HG02759 (cell line): ENCODE data around the gene NDUFAF4.
"Not testable (repeated sequence)": the region's sequence is repeated elsewhere in the genome, so short reads cannot be mapped to it uniquely, and the experiment has no call there.

Experiments
- ATAC-seq: cut with Tn5 transposase; IDR thresholded peaks from one replicate; pipeline ENCODE4 v1.9.1; 2021; ENCODE audit warnings: mild to moderate bottlenecking, moderate library complexity; ENCODE audit not compliant: unreplicated experiment

Gene NDUFAF4

DNA sequence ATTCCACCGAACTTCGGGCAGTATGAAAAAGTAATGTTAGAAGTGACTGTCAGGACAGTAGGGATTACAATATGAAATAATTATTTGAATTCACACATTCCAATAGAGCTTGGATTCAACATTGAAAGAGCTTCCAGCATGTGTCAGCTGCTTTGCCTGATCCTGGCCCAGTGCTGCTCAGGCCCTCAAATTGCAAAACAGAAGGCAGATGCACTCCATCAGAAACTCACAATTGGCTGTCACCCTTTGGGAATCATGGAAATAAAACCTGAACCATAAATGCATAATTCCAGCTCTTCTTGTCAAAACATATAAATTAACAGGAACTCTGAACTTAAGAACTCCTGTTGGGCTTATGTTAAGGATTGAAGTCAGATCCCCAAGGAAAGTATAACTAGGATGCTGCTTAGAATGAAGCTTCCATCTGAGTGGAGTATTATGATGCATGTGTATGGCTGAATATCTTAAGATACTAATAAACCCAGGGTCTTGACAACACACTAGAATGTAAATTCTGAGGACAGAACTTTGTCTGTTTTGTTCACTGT lies 1.8 kb upstream of the NDUFAF4 start:
- ATAC-seq = no peak

GRCh38 chr6:96899019-96899418 lies 1.3 kb upstream of the NDUFAF4 start:
- no peak for ATAC-seq

- no peak for ATAC-seq
These were observed 655 bp upstream of the NDUFAF4 start for GRCh38 chr6:96898241-96898851.

DNA sequence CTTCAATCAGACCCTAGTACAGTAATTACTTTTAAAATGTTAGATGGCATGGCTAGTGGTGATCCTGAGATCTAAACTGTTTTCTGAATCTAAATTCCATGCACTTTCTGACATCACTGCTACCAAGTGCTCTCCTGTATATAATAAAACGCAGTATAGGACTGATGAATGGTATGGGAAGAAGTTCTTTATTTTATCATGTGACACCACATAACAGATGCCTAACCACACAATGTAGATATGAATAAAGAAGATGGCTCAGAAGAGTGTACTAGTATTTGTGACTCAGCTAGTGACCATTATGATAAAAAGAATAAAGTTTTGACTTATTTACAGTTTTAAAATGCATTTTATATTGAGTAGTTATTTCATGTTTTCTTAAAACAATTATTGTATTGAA lies 8.5 kb downstream of the NDUFAF4 start:
- no peak for ATAC-seq

GRCh38 chr6:96888745-96889144 lies 8.9 kb downstream of the NDUFAF4 start:
- ATAC-seq = no peak

- no peak for ATAC-seq
These were observed 11.2 kb downstream of the NDUFAF4 start for GRCh38 chr6:96886519-96886918.

GRCh38 chr6:96885187-96885631 lies 12.5 kb downstream of the NDUFAF4 start:
- ATAC-seq = not testable (repeated sequence)

DNA sequence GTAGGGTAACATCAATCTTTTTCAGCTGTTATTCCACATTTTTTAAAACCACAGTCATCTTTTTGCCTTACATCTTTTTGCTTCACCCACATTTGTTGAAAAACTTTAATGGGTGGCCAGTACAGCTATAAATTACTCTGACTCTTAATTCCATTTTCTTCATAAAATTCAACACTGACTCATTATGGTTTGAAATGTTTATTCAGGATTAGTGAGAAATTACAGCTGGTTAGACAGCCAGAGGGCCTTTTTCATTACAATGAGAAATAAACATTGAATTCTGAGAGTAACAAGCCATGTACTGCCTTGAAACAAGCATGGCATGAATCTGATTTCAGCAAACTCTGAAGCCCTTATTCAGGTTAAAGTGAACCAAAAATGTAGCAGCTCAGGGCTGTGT lies 19.5 kb downstream of the NDUFAF4 start:
- no peak for ATAC-seq

DNA sequence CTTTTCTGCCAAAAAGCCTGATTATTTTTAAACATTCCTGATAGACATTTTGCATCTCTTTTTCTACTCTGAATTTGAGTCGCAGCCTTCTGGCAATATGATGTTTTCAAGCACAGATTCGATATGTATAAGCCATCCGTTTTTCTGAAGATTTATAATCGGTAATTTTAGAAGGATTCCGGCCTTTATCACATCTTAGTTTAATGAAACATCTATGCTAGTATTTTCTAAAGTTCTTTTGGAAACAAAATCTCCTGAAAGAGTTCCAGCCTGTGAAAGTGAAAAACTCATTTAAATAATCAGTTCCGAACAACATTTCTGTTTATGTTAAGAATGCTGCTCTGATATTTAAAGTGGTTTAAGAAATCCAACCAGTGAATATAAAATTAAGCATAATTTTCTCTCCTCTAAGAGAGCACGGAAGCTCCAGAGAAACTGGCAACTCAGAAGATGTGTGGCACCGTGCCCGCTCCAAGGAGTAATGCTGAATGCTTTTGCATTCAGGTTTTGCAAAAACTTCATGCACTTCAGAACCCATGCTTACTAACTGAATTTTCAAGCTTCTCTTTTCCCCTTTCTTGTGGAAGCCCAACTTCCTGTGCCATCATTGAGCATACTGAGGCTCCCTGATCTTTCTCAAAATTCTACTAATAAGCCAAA lies 20.7 kb downstream of the NDUFAF4 start:
- ATAC-seq = no peak

GRCh38 chr6:96872976-96873375 lies 24.7 kb downstream of the NDUFAF4 start:
- ATAC-seq = no peak

GRCh38 chr6:96865055-96865405 lies 32.7 kb downstream of the NDUFAF4 start:
- no peak for ATAC-seq

DNA sequence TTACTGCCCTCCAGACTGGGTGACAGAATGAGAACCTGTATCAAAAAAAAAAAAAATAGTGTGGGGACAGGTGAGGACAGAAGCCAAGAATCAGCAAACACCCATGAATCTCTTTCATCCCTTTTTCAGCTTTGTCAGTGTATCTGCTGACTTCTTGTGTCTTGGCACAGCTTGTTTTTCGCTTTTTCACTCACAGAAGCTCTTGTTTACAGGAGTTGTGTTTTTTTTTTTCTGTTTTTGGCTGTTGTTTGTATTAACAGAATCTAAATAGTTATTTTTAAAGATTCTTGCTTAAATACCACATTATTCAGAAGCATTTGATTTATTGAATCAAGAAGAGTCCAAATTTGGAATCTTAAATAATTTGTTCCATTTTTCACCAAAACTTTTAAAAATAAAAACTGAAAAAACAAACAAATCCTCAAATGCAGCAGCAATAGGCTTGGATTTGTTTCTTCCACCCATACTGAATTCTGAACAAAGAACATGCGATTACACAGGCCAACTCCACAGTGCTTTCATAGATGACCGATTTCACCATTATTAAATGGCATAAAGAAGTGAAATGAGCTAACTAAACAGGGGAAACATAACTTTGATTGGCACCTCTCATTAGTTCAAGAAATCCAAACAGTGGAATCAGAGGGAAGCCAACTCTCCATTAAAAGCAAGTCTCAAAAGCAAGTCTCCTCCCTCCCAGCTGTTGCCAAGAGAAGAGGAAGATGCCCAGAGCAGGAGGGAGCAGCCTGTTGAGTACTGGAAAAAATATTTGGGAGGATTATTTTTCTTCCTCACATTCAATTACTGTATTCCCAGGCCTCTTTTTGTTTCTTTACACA lies 33.3 kb downstream of the NDUFAF4 start:
- no peak for ATAC-seq

DNA sequence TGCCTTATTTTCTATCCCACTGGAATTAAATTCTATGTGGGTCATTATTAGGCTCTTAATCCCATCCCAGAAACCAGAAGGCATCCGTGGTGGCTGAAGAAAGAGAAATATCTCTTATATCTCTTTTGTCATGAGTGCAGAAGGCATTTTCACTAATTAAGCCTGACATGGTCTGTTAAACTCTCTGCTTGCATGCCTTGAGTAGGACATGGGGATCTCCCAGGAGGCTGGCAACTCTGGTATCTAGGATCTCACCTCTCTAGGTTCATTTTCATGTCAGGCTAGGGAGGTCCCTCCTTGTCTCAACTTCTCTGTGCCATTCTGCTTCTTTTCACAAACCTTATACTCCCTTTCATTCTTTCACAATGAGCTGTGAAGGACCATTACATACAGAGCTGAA lies 35.1 kb downstream of the NDUFAF4 start:
- ATAC-seq = no peak

GRCh38 chr6:96861588-96861987 lies 36.1 kb downstream of the NDUFAF4 start:
- no peak for ATAC-seq

DNA sequence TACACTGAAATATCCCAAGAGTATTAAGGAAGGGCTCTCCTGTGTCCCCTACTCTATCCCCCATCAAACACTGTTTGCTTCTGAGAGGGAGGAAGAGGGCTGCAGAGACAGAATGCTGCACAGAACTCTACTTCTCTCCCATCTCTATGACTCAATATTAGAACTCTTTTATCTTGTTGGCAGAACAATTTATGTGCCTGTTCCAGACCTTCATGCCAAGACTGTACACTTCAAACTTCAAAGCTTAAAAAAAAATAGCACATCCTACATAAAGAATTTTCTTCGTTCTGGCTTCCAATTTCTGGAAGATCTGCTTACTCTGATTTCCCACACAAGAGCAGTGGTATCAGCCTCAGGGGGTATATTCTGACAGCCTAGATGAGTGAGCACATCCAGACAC lies 40.8 kb downstream of the NDUFAF4 start:
- no peak for ATAC-seq

DNA sequence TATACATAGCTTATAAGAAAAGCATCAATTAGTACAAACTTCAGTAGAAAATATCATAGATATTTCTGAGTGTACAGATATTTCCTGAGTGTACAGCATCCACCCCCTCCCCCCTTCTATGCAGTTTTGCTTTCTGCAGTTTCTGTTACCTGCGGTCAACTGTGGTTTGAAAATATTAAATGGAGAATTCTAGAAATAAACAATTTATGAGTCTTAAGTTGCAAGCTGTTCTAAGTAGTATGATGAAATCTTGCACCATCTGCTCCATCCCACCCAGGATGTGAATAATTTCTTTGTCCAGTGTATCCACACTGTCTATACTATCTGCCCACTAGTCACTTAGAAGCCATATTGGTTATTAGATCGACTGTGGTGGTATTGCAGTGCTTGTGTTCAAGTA lies 44.6 kb downstream of the NDUFAF4 start:
- ATAC-seq = no peak

- no peak for ATAC-seq
These were observed 45.1 kb downstream of the NDUFAF4 start for GRCh38 chr6:96852605-96853004.

- ATAC-seq = no peak
These were observed 45.8 kb downstream of the NDUFAF4 start for GRCh38 chr6:96851858-96852257.

- no peak for ATAC-seq
These were observed 48.1 kb downstream of the NDUFAF4 start for GRCh38 chr6:96849615-96850014.

DNA sequence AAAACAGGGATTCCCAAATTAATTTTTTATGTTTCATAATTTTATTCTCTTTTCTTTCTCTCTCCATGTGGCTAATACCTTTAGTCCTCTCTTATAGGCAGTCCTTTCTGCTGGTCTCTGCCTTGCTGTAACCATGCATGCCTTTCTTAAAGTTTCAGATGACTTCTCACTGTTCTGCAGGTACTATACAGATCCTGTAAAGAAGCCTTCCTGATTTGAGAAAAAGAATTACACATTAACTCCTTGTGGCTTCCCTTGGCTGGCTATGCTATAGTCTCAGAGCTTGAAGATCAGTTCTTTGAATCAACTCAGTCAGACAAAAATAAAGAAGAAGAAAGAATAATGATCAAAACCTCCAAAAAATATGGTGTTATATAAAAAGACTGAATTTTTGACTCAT lies 53.2 kb downstream of the NDUFAF4 start:
- peak; percentile 67 for ATAC-seq

GRCh38 chr6:96841345-96841744 lies 56.3 kb downstream of the NDUFAF4 start:
- ATAC-seq = no peak
